Stimulated activated CD4-positive, alpha-beta T cell treated with anti-CD3 and anti-CD28 coated beads, Interleukin-1b, Interleukin-23, amount 100 ng/mL, for 48 hours (primary cell): ENCODE data around the gene RBM42.
A peak's percentile ranks its signal among the peaks of the same experiment; 100 is the strongest.
"Not testable (repeated sequence)": the region's sequence is repeated elsewhere in the genome, so short reads cannot be mapped to it uniquely, and the experiment has no call there.

ENCODE experiments used
- DNase-seq: peaks from one replicate; pipeline ENCODE4 v3.0.0-alpha.2; 2020

RBM42 gene

GRCh38 chr19:35628565-35629331 lies at the start of gene RBM42:
Gene RBM42 (plus strand): TSS chr19:35629036. CDS start chr19:35629154, 118 bp downstream.
- DNase-seq, result peak; percentile 97

- DNase-seq, result no peak
These were observed 46.1 kb upstream of the RBM42 start for GRCh38 chr19:35582760-35583159.

GRCh38 chr19:35585848-35586247 lies 43.0 kb upstream of the RBM42 start, which contains the start of gene PMIS2:
Gene PMIS2 (plus strand): TSS chr19:35586173. CDS start chr19:35586260, 87 bp downstream.
- DNase-seq, result peak; percentile 42

GRCh38 chr19:35587321-35587720 lies 41.5 kb upstream of the RBM42 start:
- no peak for DNase-seq

- DNase-seq, result no peak
These were observed 38.0 kb upstream of the RBM42 start for GRCh38 chr19:35590875-35591274.

GRCh38 chr19:35592226-35592625 lies 36.6 kb upstream of the RBM42 start:
- DNase-seq, result no peak

- DNase-seq, result not testable (repeated sequence)
These were observed 33.8 kb upstream of the RBM42 start for GRCh38 chr19:35595026-35595425.

GRCh38 chr19:35595928-35596327 lies 32.9 kb upstream of the RBM42 start:
- DNase-seq, result no peak

- peak; percentile 34 for DNase-seq
These were observed 32.4 kb upstream of the RBM42 start for GRCh38 chr19:35596366-35596999.

GRCh38 chr19:35601971-35602370 lies 26.9 kb upstream of the RBM42 start:
- no peak for DNase-seq

- not testable (repeated sequence) for DNase-seq
These were observed 24.4 kb upstream of the RBM42 start for GRCh38 chr19:35604436-35604835.

- DNase-seq, result not testable (repeated sequence)
These were observed 21.7 kb upstream of the RBM42 start for GRCh38 chr19:35607170-35607569.

- no peak for DNase-seq
These were observed 21.2 kb upstream of the RBM42 start for GRCh38 chr19:35607661-35608060.

GRCh38 chr19:35608251-35608650 lies 20.6 kb upstream of the RBM42 start:
- DNase-seq, result no peak

GRCh38 chr19:35609851-35610353 lies 18.9 kb upstream of the RBM42 start:
- no peak for DNase-seq

GRCh38 chr19:35612224-35612558 lies 16.6 kb upstream of the RBM42 start:
- DNase-seq, result no peak

GRCh38 chr19:35612559-35613321 lies 16.1 kb upstream of the RBM42 start, which contains the start of gene HAUS5:
Gene HAUS5 (plus strand): TSS chr19:35612735. CDS start chr19:35612795, 60 bp downstream.
- peak; percentile 96 for DNase-seq

GRCh38 chr19:35613574-35613973 lies 15.3 kb upstream of the RBM42 start:
- DNase-seq, result no peak

GRCh38 chr19:35615036-35615435 lies 13.8 kb upstream of the RBM42 start:
- DNase-seq, result no peak

GRCh38 chr19:35618857-35619256 lies 10.0 kb upstream of the RBM42 start:
- no peak for DNase-seq

GRCh38 chr19:35619290-35619923 lies 9.4 kb upstream of the RBM42 start:
- no peak for DNase-seq

- no peak for DNase-seq
These were observed 8.8 kb upstream of the RBM42 start for GRCh38 chr19:35620001-35620400.

GRCh38 chr19:35621708-35622107 lies 7.1 kb upstream of the RBM42 start:
- DNase-seq, result no peak
